ENCODE data around the gene ZNF511. TPM values are rescaled to one million over a fixed set of nuclear protein-coding genes. Genes with fewer than 3 reads are reported as not detected.

The ZNF511 gene
- polyA plus RNA-seq, 1 donor from 2014 or later = 17.6 TPM

DNA sequence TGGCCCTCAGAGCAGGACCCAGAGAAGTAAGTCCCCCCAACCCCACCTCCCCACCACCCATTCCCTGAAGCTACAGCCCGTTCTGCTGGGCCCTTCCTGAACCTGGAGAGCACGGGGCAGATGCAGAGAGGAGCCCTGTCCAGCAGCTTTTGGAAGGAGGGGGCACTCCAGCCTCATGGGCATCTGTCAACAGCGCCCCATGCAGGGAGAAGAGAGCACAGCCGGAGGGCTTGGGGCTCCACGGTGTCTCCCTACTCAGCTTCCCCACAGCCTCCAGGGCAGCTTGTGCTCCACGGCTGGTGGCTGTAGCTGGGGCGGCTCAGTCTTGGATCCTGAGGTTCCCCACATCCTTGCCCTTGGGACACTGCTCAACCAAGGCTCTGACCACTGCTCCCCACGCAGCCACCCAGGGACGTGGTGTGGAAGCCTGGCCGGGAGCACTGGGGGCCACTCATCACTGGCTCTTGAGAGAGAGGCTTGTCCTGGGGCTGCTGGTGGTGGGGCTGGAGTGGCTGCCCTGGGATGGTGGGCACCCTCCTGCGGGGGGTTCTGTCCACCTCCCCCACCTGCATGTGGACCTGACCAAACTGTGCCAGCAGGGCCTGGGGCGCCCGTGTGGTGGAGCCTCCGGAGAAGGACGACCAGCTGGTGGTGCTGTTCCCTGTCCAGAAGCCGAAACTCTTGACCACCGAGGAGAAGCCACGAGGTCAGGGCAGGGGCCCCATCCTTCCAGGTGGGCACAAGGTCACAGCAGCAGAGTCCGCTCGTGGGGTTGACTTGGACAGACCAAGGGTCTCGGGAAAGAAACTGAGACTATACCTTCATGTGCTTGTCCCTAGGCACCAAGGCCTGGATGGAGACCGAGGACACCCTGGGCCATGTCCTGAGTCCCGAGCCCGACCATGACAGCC, 42.9 kb downstream of the ZNF511 start:
- Histone ChIP-seq H3K9me3 (ENCODE audit: low read length) (no peaks in the 10 kb centered on the region), H3K4me2 (ENCODE audit: low read length) (no peak overlapping the region), H3K27me3 (ENCODE audit: insufficient read depth, low read depth, low read length) (no peaks in the 10 kb centered on the region), H3K27ac (ENCODE audit: low read length) (no peak overlapping the region), H3K36me3 (ENCODE audit: insufficient read depth, low read length) (no peaks in the 10 kb centered on the region), H4K20me1 (ENCODE audit: insufficient read depth) (no peaks in the 10 kb centered on the region), H3K9me2 (ENCODE audit: insufficient read depth, low read length) (no peaks in the 10 kb centered on the region), H3K79me2 (replicated peaks; ENCODE audit: insufficient read depth, low read length) (no peaks in the 10 kb centered on the region), H3K4me3 (ENCODE audit: low read length) (no peak overlapping the region), H3F3A (ENCODE audit: insufficient read depth, low read length, poor library complexity, severe bottlenecking) (no peaks in the 10 kb centered on the region), H2AFZ (ENCODE audit: low read depth, low read length) (no peak overlapping the region), H3K9ac (ENCODE audit: low read length) (no peak overlapping the region)
- TF ChIP-seq EP300 (conservative IDR thresholded peaks at IDR 0.05; ENCODE audit: poor library complexity, severe bottlenecking) = no peak
- no peak for TF ChIP-seq EZH2 (IDR thresholded peaks at IDR 0.05; ENCODE audit: borderline replicate concordance, insufficient read depth, low read length, poor library complexity, severe bottlenecking)
- TF ChIP-seq RAD21 (conservative IDR thresholded peaks at IDR 0.05) = no peak
- no peak for TF ChIP-seq TAF1 (IDR thresholded peaks at IDR 0.05; ENCODE audit: low read depth)
- TF ChIP-seq, protein P1, sequence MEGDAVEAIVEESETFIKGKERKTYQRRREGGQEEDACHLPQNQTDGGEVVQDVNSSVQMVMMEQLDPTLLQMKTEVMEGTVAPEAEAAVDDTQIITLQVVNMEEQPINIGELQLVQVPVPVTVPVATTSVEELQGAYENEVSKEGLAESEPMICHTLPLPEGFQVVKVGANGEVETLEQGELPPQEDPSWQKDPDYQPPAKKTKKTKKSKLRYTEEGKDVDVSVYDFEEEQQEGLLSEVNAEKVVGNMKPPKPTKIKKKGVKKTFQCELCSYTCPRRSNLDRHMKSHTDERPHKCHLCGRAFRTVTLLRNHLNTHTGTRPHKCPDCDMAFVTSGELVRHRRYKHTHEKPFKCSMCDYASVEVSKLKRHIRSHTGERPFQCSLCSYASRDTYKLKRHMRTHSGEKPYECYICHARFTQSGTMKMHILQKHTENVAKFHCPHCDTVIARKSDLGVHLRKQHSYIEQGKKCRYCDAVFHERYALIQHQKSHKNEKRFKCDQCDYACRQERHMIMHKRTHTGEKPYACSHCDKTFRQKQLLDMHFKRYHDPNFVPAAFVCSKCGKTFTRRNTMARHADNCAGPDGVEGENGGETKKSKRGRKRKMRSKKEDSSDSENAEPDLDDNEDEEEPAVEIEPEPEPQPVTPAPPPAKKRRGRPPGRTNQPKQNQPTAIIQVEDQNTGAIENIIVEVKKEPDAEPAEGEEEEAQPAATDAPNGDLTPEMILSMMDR (IDR thresholded peaks at IDR 0.05; ENCODE audit: poor library complexity, severe bottlenecking) = no peak
- TF ChIP-seq, protein P2, sequence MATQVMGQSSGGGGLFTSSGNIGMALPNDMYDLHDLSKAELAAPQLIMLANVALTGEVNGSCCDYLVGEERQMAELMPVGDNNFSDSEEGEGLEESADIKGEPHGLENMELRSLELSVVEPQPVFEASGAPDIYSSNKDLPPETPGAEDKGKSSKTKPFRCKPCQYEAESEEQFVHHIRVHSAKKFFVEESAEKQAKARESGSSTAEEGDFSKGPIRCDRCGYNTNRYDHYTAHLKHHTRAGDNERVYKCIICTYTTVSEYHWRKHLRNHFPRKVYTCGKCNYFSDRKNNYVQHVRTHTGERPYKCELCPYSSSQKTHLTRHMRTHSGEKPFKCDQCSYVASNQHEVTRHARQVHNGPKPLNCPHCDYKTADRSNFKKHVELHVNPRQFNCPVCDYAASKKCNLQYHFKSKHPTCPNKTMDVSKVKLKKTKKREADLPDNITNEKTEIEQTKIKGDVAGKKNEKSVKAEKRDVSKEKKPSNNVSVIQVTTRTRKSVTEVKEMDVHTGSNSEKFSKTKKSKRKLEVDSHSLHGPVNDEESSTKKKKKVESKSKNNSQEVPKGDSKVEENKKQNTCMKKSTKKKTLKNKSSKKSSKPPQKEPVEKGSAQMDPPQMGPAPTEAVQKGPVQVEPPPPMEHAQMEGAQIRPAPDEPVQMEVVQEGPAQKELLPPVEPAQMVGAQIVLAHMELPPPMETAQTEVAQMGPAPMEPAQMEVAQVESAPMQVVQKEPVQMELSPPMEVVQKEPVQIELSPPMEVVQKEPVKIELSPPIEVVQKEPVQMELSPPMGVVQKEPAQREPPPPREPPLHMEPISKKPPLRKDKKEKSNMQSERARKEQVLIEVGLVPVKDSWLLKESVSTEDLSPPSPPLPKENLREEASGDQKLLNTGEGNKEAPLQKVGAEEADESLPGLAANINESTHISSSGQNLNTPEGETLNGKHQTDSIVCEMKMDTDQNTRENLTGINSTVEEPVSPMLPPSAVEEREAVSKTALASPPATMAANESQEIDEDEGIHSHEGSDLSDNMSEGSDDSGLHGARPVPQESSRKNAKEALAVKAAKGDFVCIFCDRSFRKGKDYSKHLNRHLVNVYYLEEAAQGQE (IDR thresholded peaks at IDR 0.05; ENCODE audit: borderline replicate concordance) = no peak
- no peak for TF ChIP-seq POLR2AphosphoS5 (IDR thresholded peaks at IDR 0.05)
- no peak for TF ChIP-seq MXI1 (conservative IDR thresholded peaks at IDR 0.05; ENCODE audit: poor library complexity, severe bottlenecking)
- no peak for TF ChIP-seq SMC3 (conservative IDR thresholded peaks at IDR 0.05; ENCODE audit: poor library complexity)

DNA sequence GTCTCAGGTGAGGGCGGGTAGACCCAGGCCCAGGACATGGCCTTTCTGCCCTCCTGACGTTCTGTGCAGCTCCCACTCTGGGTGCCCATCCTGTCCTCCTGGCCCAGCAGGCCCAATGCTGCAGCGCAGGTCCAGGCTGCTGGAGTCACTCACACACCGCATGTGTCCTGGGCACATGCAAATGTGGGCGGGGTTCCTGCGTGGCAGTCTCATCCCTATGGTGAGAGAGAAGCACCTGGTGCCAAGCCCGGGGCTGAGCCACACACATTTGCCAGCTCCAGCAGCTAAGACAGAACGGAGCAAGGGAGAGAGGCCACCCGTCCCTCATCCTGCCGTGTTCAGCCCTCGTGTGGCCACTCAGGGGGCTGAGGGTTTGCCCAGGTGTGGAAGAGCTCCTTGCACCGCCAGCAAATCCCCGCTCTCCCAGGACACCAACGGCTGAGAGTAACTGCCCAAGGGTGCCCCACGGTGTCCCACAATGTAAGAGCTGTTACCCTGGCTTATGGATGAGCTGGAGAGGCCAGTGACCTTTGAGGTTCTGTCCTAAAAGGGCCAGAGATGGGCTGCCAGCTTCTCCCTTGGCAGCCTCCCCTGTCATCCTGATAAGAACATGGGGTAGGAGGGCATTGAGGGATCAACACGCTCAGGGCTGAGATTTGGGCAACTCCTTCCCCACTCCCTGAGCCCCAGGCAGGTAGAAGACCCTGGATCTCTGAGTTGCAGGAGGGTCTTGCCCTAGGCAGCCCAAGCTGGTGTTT, 44.7 kb downstream of the ZNF511 start:
- Histone ChIP-seq H3F3A (ENCODE audit: insufficient read depth, low read length, poor library complexity, severe bottlenecking) (no peaks in the 10 kb centered on the region), H3K27me3 (ENCODE audit: insufficient read depth, low read depth, low read length) (no peaks in the 10 kb centered on the region), H3K9me3 (ENCODE audit: low read length) (no peaks in the 10 kb centered on the region), H3K27ac (ENCODE audit: low read length) (no peak overlapping the region), H3K4me2 (ENCODE audit: low read length) (no peak overlapping the region), H4K20me1 (ENCODE audit: insufficient read depth) (no peaks in the 10 kb centered on the region), H2AFZ (ENCODE audit: low read depth, low read length) (no peak overlapping the region), H3K4me3 (ENCODE audit: low read length) (no peak overlapping the region), H3K36me3 (ENCODE audit: insufficient read depth, low read length) (no peaks in the 10 kb centered on the region), H3K9me2 (ENCODE audit: insufficient read depth, low read length) (no peaks in the 10 kb centered on the region), H3K79me2 (replicated peaks; ENCODE audit: insufficient read depth, low read length) (no peaks in the 10 kb centered on the region), H3K9ac (ENCODE audit: low read length) (no peak overlapping the region)
- TF ChIP-seq RAD21 (conservative IDR thresholded peaks at IDR 0.05) (no peak), POLR2AphosphoS5 (IDR thresholded peaks at IDR 0.05) (no peak), TAF1 (IDR thresholded peaks at IDR 0.05; ENCODE audit: low read depth) (no peak), MXI1 (conservative IDR thresholded peaks at IDR 0.05; ENCODE audit: poor library complexity, severe bottlenecking) (no peak), SMC3 (conservative IDR thresholded peaks at IDR 0.05; ENCODE audit: poor library complexity) (no peak), EZH2 (IDR thresholded peaks at IDR 0.05; ENCODE audit: borderline replicate concordance, insufficient read depth, low read length, poor library complexity, severe bottlenecking) (no peak)
- TF ChIP-seq, protein P1 (IDR thresholded peaks at IDR 0.05; ENCODE audit: poor library complexity, severe bottlenecking) = no peak
- TF ChIP-seq, protein P2 (IDR thresholded peaks at IDR 0.05; ENCODE audit: borderline replicate concordance) = no peak

All from neural cell (in vitro differentiated cells).